MM.1S (cell line): Measurements from ENCODE around the gene SLC12A3.

Experiments used
- CTCF ChIP-seq: fragments of 300-600 bp; sonication (generic); IDR thresholded peaks from 2 replicates; pipeline ENCODE4 v1.5.1; 2016; ENCODE audit warnings: antibody characterized with exemption, low read length, mixed read lengths
- EZH2 ChIP-seq: fragments of 300-600 bp; sonication (generic); optimal IDR thresholded peaks from 2 replicates; pipeline ENCODE3; 2017; ENCODE audit warnings: low read depth, mild to moderate bottlenecking, antibody characterized with exemption, low read length, mixed read lengths
- EZH2phosphoT487 ChIP-seq: fragments of 300-600 bp; sonication (generic); IDR thresholded peaks from 2 replicates; pipeline ENCODE4 v1.6.1; 2018; ENCODE audit warnings: antibody characterized with exemption, low read length

GRCh38 chr16:56936491-56936890 is 71.5 kb downstream of the SLC12A3 start:
- TF ChIP-seq CTCF (0 out of 2 replicates have a peak, but pooled peaks have one; percentile 2), EZH2phosphoT487 (no peak), EZH2 (no peak)
